NOMO-1 (cell line): ENCODE data around the gene MS4A8.

Experiments
- DNase-seq, 2 experiments: peaks; one replicate each; lab custom pipeline; 2025; ENCODE audit not compliant: unreplicated experiment in 2 of 2; lab: John Stamatoyannopoulos, UW

MS4A8 gene

GRCh38 chr11:60762851-60763691, 63.7 kb downstream of the MS4A8 start:
- no peak for DNase-seq

DNA sequence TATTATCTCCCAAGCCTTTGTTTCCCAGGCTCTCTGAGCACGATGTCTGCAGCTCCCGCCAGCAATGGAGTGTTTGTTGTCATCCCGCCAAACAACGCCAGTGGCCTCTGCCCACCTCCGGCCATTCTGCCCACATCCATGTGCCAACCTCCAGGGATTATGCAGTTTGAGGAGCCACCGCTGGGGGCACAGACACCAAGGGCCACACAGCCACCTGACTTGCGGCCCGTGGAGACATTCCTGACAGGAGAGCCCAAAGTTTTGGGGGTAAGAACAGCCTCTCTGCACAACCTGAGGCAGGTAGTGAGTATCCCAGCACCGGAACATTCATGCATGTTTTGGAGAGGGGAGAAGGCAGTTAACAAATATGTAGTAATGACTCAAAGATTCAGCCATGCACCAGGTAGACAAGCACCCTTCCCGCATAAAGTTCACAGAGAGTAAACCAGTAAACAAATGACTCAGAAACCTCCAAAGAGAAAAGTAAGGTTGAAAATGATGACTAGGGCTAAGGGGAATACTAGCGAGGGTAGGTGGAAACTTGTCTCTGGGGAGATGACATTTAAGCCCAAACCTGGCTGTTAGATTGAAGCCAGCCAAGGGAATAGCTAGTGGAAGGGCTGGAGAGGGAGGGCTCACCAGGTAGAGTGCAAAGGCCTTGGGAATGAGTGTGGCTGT, 64.4 kb downstream of the MS4A8 start:
- DNase-seq = no peak

DNA sequence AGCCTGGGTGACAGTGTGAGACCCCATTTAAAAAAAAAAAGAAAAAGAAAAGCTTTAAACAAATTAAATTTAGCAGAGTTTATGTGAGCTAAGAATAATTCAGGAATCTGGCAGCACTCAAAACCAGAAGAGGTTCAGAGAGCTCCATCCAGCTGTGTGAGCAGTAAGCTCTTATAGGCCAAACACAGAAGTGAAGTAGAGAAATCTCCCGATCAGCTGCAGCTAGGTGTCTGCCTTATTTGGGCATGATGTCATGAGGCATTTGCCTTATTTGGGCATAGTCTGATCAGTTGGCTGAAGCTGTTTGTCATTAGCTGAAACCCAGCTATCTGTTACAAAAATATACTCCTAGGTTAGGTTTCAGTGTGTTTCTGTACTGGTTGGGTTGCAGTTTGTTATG, 65.5 kb downstream of the MS4A8 start:
- no peak for DNase-seq

- no peak for DNase-seq
Observed at GRCh38 chr11:60765355-60765754, 65.9 kb downstream of the MS4A8 start.
